HL-60 (cell line): ENCODE results near the gene CD3E.

Experiments used
- DNase-seq, 2 experiments: peaks; one replicate each; pipeline ENCODE4 v3.0.0-alpha.2; 2010 to 2020; ENCODE audit warnings: low read depth in 1 of 2, low spot score in 1 of 2
- H3K27ac ChIP-seq: fragments of 250-450 bp; sonication (Bioruptor Pico); replicated peaks from 2 replicates; pipeline ENCODE4 v1.5.1; 2020; ENCODE audit warnings: mild to moderate bottlenecking, moderate library complexity
- H3K27me3 ChIP-seq: fragments of 250-450 bp; sonication (Bioruptor Pico); 2 replicates; pipeline ENCODE4 v1.5.1; 2021; ENCODE audit warnings: mild to moderate bottlenecking, moderate library complexity; ENCODE audit not compliant: insufficient read depth, poor library complexity, severe bottlenecking
- H3K4me3 ChIP-seq: replicated peaks from 2 replicates; pipeline ENCODE4 v1.5.1; 2011; ENCODE audit warnings: mild to moderate bottlenecking, control low read depth, low read length; ENCODE audit not compliant: insufficient read depth
- CTCF ChIP-seq: IDR thresholded peaks from one replicate; pipeline ENCODE4 v1.5.1; 2011; ENCODE audit warnings: low read length, control low read depth, inconsistent platforms; ENCODE audit not compliant: insufficient read depth
- GABPA ChIP-seq: IDR thresholded peaks from 2 replicates; pipeline ENCODE4 v1.6.1; 2012; ENCODE audit warnings: low read depth
- POLR2AphosphoS5 ChIP-seq: IDR thresholded peaks from 2 replicates; pipeline ENCODE4 v1.6.1; 2012; ENCODE audit warnings: low read depth
- SPI1 ChIP-seq: IDR thresholded peaks from 2 replicates; pipeline ENCODE4 v1.6.1; 2012; ENCODE audit warnings: low read depth, mild to moderate bottlenecking, borderline replicate concordance
- TF ChIP-seq, protein P1 (sequence below): IDR thresholded peaks from 2 replicates; pipeline ENCODE4 v1.6.1; 2012; ENCODE audit warnings: low read depth; ENCODE audit not compliant: insufficient replicate concordance

The CD3E gene

GRCh38 chr11:118341261-118341660 lies 36.7 kb downstream of the CD3E start:
- no peak for TF ChIP-seq GABPA
- TF ChIP-seq, protein P1, sequence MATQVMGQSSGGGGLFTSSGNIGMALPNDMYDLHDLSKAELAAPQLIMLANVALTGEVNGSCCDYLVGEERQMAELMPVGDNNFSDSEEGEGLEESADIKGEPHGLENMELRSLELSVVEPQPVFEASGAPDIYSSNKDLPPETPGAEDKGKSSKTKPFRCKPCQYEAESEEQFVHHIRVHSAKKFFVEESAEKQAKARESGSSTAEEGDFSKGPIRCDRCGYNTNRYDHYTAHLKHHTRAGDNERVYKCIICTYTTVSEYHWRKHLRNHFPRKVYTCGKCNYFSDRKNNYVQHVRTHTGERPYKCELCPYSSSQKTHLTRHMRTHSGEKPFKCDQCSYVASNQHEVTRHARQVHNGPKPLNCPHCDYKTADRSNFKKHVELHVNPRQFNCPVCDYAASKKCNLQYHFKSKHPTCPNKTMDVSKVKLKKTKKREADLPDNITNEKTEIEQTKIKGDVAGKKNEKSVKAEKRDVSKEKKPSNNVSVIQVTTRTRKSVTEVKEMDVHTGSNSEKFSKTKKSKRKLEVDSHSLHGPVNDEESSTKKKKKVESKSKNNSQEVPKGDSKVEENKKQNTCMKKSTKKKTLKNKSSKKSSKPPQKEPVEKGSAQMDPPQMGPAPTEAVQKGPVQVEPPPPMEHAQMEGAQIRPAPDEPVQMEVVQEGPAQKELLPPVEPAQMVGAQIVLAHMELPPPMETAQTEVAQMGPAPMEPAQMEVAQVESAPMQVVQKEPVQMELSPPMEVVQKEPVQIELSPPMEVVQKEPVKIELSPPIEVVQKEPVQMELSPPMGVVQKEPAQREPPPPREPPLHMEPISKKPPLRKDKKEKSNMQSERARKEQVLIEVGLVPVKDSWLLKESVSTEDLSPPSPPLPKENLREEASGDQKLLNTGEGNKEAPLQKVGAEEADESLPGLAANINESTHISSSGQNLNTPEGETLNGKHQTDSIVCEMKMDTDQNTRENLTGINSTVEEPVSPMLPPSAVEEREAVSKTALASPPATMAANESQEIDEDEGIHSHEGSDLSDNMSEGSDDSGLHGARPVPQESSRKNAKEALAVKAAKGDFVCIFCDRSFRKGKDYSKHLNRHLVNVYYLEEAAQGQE: no peak
- no peak for TF ChIP-seq SPI1
- no peak for TF ChIP-seq POLR2AphosphoS5
- TF ChIP-seq CTCF: no peak
- no peak overlapping the region for H3K27ac ChIP-seq
- no peak for DNase-seq
- H3K27me3 ChIP-seq: no peaks in the 10 kb centered on the region
- H3K4me3 ChIP-seq: no peak overlapping the region

- TF ChIP-seq, protein P1: no peak
- TF ChIP-seq GABPA: no peak
- TF ChIP-seq POLR2AphosphoS5: no peak
- no peak for TF ChIP-seq SPI1
- no peak for TF ChIP-seq CTCF
- Histone ChIP-seq H3K27me3 (no peaks in the 10 kb centered on the region), H3K4me3 (no peak overlapping the region), H3K27ac (no peak overlapping the region)
- DNase-seq: no peak
Measured at GRCh38 chr11:118341815-118342489, 37.4 kb downstream of the CD3E start.

GRCh38 chr11:118342503-118343161 lies 38.1 kb downstream of the CD3E start, which contains the start of gene CD3D:
TSS of gene CD3D (minus strand) at chr11:118342705. CDS start at chr11:118342607, 98 bp downstream.
- Histone ChIP-seq H3K27ac (no peak within 1 kb of the TSS), H3K4me3 (no peak within 1 kb of the TSS), H3K27me3 (no peaks in the 10 kb centered on the region)
- no peak for DNase-seq
- TF ChIP-seq GABPA (no peak), SPI1 (no peak), POLR2AphosphoS5 (no peak), CTCF (no peak)
- TF ChIP-seq, protein P1: no peak
